GM19043 (cell line): ENCODE measurements around the gene SUMO4.

Source experiments
- ATAC-seq: cut with Tn5 transposase; IDR thresholded peaks from one replicate; pipeline ENCODE4 v1.9.1; 2021; ENCODE audit warnings: low read depth; ENCODE audit not compliant: unreplicated experiment

The SUMO4 gene

GRCh38 chr6:149387779-149388512 is 12.1 kb upstream of the SUMO4 start:
- no peak for ATAC-seq

GRCh38 chr6:149389509-149390297 is 10.4 kb upstream of the SUMO4 start:
- ATAC-seq = no peak

GRCh38 chr6:149392093-149392492 is 8.0 kb upstream of the SUMO4 start:
- ATAC-seq = no peak

- ATAC-seq = no peak
These were observed 7.5 kb upstream of the SUMO4 start for GRCh38 chr6:149392535-149392934.

- ATAC-seq = no peak
These were observed 6.9 kb upstream of the SUMO4 start for GRCh38 chr6:149393002-149393679.

GRCh38 chr6:149395185-149395584 is 4.9 kb upstream of the SUMO4 start:
- no peak for ATAC-seq

- ATAC-seq = no peak
These were observed 2.7 kb upstream of the SUMO4 start for GRCh38 chr6:149397384-149397783.

- no peak for ATAC-seq
These were observed 3.5 kb downstream of the SUMO4 start for GRCh38 chr6:149403534-149403933.

- no peak for ATAC-seq
These were observed 6.0 kb downstream of the SUMO4 start for GRCh38 chr6:149405823-149406765.

GRCh38 chr6:149409617-149410016 is 9.6 kb downstream of the SUMO4 start:
- ATAC-seq = no peak

GRCh38 chr6:149410557-149410956 is 10.5 kb downstream of the SUMO4 start:
- ATAC-seq = no peak

- no peak for ATAC-seq
These were observed 13.9 kb downstream of the SUMO4 start for GRCh38 chr6:149414009-149414408.

- no peak for ATAC-seq
These were observed 14.8 kb downstream of the SUMO4 start for GRCh38 chr6:149414821-149415220.

GRCh38 chr6:149419696-149420404 is 19.8 kb downstream of the SUMO4 start:
- no peak for ATAC-seq

GRCh38 chr6:149421132-149421531 is 21.1 kb downstream of the SUMO4 start:
- ATAC-seq = no peak

- no peak for ATAC-seq
These were observed 22.5 kb downstream of the SUMO4 start for GRCh38 chr6:149422581-149422980.

GRCh38 chr6:149423964-149424440 is 23.9 kb downstream of the SUMO4 start:
- ATAC-seq = no peak

- ATAC-seq = no peak
These were observed 25.2 kb downstream of the SUMO4 start for GRCh38 chr6:149425224-149425623.

GRCh38 chr6:149425754-149426153 is 25.7 kb downstream of the SUMO4 start:
- ATAC-seq = no peak

GRCh38 chr6:149428606-149429005 is 28.5 kb downstream of the SUMO4 start:
- no peak for ATAC-seq
